ENCODE measurements around the gene POLR2E.

- TF ChIP-seq, protein P1, sequence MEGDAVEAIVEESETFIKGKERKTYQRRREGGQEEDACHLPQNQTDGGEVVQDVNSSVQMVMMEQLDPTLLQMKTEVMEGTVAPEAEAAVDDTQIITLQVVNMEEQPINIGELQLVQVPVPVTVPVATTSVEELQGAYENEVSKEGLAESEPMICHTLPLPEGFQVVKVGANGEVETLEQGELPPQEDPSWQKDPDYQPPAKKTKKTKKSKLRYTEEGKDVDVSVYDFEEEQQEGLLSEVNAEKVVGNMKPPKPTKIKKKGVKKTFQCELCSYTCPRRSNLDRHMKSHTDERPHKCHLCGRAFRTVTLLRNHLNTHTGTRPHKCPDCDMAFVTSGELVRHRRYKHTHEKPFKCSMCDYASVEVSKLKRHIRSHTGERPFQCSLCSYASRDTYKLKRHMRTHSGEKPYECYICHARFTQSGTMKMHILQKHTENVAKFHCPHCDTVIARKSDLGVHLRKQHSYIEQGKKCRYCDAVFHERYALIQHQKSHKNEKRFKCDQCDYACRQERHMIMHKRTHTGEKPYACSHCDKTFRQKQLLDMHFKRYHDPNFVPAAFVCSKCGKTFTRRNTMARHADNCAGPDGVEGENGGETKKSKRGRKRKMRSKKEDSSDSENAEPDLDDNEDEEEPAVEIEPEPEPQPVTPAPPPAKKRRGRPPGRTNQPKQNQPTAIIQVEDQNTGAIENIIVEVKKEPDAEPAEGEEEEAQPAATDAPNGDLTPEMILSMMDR (IDR thresholded peaks at IDR 0.05) = no peak
- TF ChIP-seq POLR2A (IDR thresholded peaks at IDR 0.05) = no peak
These were observed 13.6 kb downstream of the POLR2E start for GRCh38 chr19:1081301-1082164.
